SU-DHL-6 (cell line): ENCODE data around the gene ZNF613.
"Not testable (repeated sequence)": the region's sequence is repeated elsewhere in the genome, so short reads cannot be mapped to it uniquely, and the experiment has no call there.

Source experiments
- H2AFZ ChIP-seq: fragments of 200-600 bp; sonication (generic); 2 replicates; pipeline ENCODE4 v1.6.1; 2014; ENCODE audit warnings: low read depth, mild to moderate bottlenecking, moderate library complexity, mixed read lengths, antibody characterized with exemption, low read length; ENCODE audit not compliant: severe bottlenecking
- H3F3A ChIP-seq: fragments of 200-600 bp; shearing (Covaris generic); 2 replicates; pipeline ENCODE4 v1.6.0; 2016; ENCODE audit warnings: antibody characterized with exemption, mild to moderate bottlenecking; ENCODE audit not compliant: insufficient read depth
- H3K27ac ChIP-seq: fragments of 200-600 bp; sonication (generic); 2 replicates; pipeline ENCODE4 v1.5.1; 2016; ENCODE audit warnings: low read depth, mild to moderate bottlenecking, low read length, moderate library complexity, mixed read lengths
- H3K27me3 ChIP-seq: fragments of 200-600 bp; sonication (generic), shearing (Covaris generic); 2 replicates; pipeline ENCODE4 v1.6.0; 2014; ENCODE audit warnings: mild to moderate bottlenecking, low read length
- H3K36me3 ChIP-seq: fragments of 200-600 bp; sonication (generic); 2 replicates; pipeline ENCODE4 v1.6.1; 2014; ENCODE audit warnings: mild to moderate bottlenecking, low read length, mixed read lengths
- H3K4me2 ChIP-seq: fragments of 300-600, 200-600 bp; shearing (Covaris generic), sonication (generic); 2 replicates; pipeline ENCODE4 v1.6.0; 2014; ENCODE audit warnings: low read length, low read depth, mild to moderate bottlenecking; ENCODE audit not compliant: poor library complexity, severe bottlenecking
- H3K4me3 ChIP-seq: fragments of 200-600 bp; sonication (generic); 2 replicates; pipeline ENCODE4 v1.5.1; 2014; ENCODE audit warnings: antibody characterized with exemption, low read length, mild to moderate bottlenecking, mixed read lengths; ENCODE audit not compliant: insufficient read depth, poor library complexity, severe bottlenecking
- H3K79me2 ChIP-seq: fragments of 200-600 bp; sonication (generic); 2 replicates; pipeline ENCODE4 v1.6.1; 2014; ENCODE audit warnings: mild to moderate bottlenecking, low read length, moderate library complexity; ENCODE audit not compliant: insufficient read depth
- H3K9ac ChIP-seq: fragments of 200-600 bp; sonication (generic); 2 replicates; pipeline ENCODE4 v1.7.0; 2014; ENCODE audit warnings: mild to moderate bottlenecking, low read length
- H3K9me2 ChIP-seq: fragments of 200-600 bp; sonication (generic); replicated peaks from 2 replicates; pipeline ENCODE4 v1.6.1; 2014; ENCODE audit warnings: low read length; ENCODE audit not compliant: insufficient read depth
- H3K9me3 ChIP-seq: fragments of 200-600 bp; sonication (generic); 2 replicates; pipeline ENCODE4 v1.6.1; 2014; ENCODE audit warnings: low read length, mixed read lengths; ENCODE audit not compliant: insufficient read depth
- H4K20me1 ChIP-seq: fragments of 200-600 bp; sonication (generic); 2 replicates; pipeline ENCODE4 v1.6.1; 2014; ENCODE audit warnings: low read depth, mild to moderate bottlenecking, antibody characterized with exemption, low read length, moderate library complexity, mixed read lengths
- CTCF ChIP-seq: fragments of 200-600 bp; sonication (generic); IDR thresholded peaks from one replicate; pipeline ENCODE4 v1.5.1; 2017; ENCODE audit warnings: antibody characterized with exemption, mild to moderate bottlenecking, low read length, moderate library complexity; ENCODE audit not compliant: insufficient read depth, poor library complexity, severe bottlenecking
- EZH2phosphoT487 ChIP-seq: fragments of 200-600 bp; sonication (generic), shearing (Covaris generic); conservative IDR thresholded peaks from 2 replicates; pipeline ENCODE4 v1.6.1; 2018; ENCODE audit warnings: mild to moderate bottlenecking, antibody characterized with exemption, low read length, moderate library complexity, mixed read lengths

Gene ZNF613

DNA sequence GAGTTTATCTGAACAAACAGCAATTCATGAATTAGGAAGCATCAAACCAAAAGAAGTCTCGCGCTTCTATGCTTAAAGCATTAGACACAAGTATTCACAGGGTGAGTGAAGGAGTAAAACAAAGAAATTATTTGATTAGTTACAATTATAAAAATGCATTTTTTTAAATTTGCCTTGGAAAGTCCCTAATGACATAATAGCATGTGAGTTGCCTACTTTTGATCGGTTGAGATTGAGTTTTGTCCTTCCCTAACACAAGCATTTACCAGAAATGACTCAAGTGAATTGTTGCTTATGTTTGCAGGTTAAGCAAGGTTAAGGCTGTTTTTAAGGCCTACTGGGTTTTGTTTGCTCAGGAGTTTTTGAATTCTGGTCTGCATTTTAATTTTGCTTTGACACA is 22.1 kb upstream of the ZNF613 start:
- H3K27ac ChIP-seq: no peak overlapping the region
- no peaks in the 10 kb centered on the region for H3F3A ChIP-seq
- H3K27me3 ChIP-seq: no peaks in the 10 kb centered on the region
- no peaks in the 10 kb centered on the region for H3K36me3 ChIP-seq
- no peaks in the 10 kb centered on the region for H3K79me2 ChIP-seq
- no peak for TF ChIP-seq CTCF
- no peak for TF ChIP-seq EZH2phosphoT487
- no peak overlapping the region for H2AFZ ChIP-seq
- no peak overlapping the region for H3K4me3 ChIP-seq
- no peaks in the 10 kb centered on the region for H3K9me2 ChIP-seq
- no peak overlapping the region for H3K4me2 ChIP-seq
- no peaks in the 10 kb centered on the region for H4K20me1 ChIP-seq
- H3K9me3 ChIP-seq: 0 out of 2 replicates have a peak, but pooled peaks cover 6% of the 10 kb centered on the region
- no peak overlapping the region for H3K9ac ChIP-seq

- not testable (repeated sequence) for H3K9me2 ChIP-seq, H3K9ac ChIP-seq, H4K20me1 ChIP-seq, H3K4me2 ChIP-seq, H3K27me3 ChIP-seq, H3K4me3 ChIP-seq, H3K9me3 ChIP-seq, H3K36me3 ChIP-seq, H3K27ac ChIP-seq, H3K79me2 ChIP-seq, H3F3A ChIP-seq, H2AFZ ChIP-seq
These were observed 21.6 kb upstream of the ZNF613 start for GRCh38 chr19:51905639-51906038.

DNA sequence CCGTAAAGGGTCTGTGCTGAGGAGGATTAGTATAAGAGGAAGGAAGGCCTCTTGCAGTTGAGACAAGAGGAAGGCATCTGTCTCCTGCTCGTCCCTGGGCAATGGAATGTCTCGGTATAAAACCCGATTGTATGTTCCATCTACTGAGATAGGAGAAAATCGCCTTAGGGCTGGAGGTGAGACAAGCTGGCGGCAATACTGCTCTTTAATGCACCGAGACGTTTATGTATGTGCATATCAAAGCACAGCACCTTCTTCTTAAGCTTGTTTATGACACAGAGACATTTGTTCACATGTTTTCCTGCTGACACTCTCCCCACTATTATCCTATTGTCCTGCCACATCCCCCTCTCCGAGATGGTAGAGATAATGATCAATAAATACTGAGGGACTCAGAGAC is 21.2 kb upstream of the ZNF613 start:
- not testable (repeated sequence) for H2AFZ ChIP-seq, H3K27me3 ChIP-seq, H3K9ac ChIP-seq, H3F3A ChIP-seq, H3K9me2 ChIP-seq, H3K4me3 ChIP-seq, H3K79me2 ChIP-seq, H3K36me3 ChIP-seq, H3K27ac ChIP-seq, H3K4me2 ChIP-seq, H3K9me3 ChIP-seq, H4K20me1 ChIP-seq

DNA sequence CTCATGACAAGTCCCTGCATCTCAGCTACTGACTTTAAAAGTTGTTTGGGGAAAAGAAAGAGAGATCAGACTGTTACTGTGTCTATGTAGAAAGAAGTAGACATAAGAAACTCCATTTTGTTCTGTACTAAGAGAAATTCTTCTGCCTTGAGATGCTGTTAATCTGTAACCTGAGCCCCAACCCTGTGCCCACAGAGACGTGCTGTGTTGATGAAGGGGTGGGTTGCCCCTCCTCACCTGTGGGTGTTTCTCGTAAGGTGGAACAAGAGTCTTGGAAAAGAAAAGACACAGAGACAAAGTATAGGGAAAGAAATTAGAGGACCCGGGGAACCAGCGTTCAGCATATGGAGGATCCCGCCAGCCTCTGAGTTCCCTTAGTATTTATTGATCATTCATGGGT is 19.3 kb upstream of the ZNF613 start:
- peaks cover 12% of the 10 kb centered on the region; the same call in 1 of the 2 replicates for H3K9me3 ChIP-seq
- H3K4me3 ChIP-seq, H3K9me2 ChIP-seq, H3K27me3 ChIP-seq, H3K79me2 ChIP-seq, H3K36me3 ChIP-seq, H3K9ac ChIP-seq, H4K20me1 ChIP-seq, H2AFZ ChIP-seq, H3K27ac ChIP-seq, H3K4me2 ChIP-seq, H3F3A ChIP-seq: not testable (repeated sequence)

DNA sequence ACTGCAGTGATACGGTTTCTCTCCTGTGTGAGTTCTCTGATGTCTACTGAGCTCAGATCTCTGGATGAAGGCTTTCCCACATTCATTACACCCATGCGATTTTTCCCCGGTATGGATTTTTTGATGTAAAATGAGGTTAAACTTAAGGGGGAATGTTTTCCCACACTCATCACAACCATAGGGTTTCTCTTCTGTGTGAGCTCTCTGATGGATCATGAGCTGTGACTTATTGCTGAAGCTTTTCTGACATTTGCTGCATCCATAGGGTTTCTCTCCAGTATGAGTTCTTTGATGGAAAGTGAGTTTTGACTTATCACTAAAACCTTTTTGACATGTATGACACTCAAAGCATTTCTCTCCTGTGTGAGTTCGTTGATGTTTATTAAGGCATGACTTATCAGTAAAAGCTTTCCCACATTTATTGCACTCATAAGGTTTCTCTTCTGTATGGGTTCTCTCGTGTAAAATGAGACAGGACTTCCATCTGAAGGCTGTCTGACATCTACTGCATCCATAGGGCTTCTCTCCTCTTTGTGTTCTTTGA is 11.9 kb upstream of the ZNF613 start:
- H3K36me3 ChIP-seq: no peaks in the 10 kb centered on the region
- H2AFZ ChIP-seq: no peak overlapping the region
- H3K27ac ChIP-seq: no peak overlapping the region
- H3K4me3 ChIP-seq: no peak overlapping the region
- TF ChIP-seq CTCF (no peak), EZH2phosphoT487 (no peak)
- H4K20me1 ChIP-seq: no peaks in the 10 kb centered on the region
- H3F3A ChIP-seq: no peaks in the 10 kb centered on the region
- no peak overlapping the region for H3K4me2 ChIP-seq
- no peak overlapping the region for H3K9ac ChIP-seq
- peaks cover 42% of the 10 kb centered on the region; the same call in 1 of the 2 replicates for H3K9me3 ChIP-seq
- no peaks in the 10 kb centered on the region for H3K27me3 ChIP-seq
- no peaks in the 10 kb centered on the region for H3K79me2 ChIP-seq
- H3K9me2 ChIP-seq: no peaks in the 10 kb centered on the region
